GM08714 (cell line): ENCODE measurements around the gene MC1R.

Source experiments
- H3K4me3 ChIP-seq: fragments of 200-500 bp; sonication (Bioruptor generic); 2 replicates; pipeline ENCODE4 v1.5.1; 2014; ENCODE audit warnings: mild to moderate bottlenecking, low read length, inconsistent platforms
- ZNF274 ChIP-seq: IDR thresholded peaks from 2 replicates; pipeline ENCODE4 v1.6.1; 2012; ENCODE audit warnings: mild to moderate bottlenecking, low read depth, low read length

The MC1R gene

GRCh38 chr16:89890886-89891657 lies 27.6 kb upstream of the MC1R start:
- no peak for TF ChIP-seq ZNF274
- no peak overlapping the region for H3K4me3 ChIP-seq

GRCh38 chr16:89892055-89892630 lies 26.5 kb upstream of the MC1R start:
- TF ChIP-seq ZNF274 = no peak
- H3K4me3 ChIP-seq = no peak overlapping the region

- no peak overlapping the region for H3K4me3 ChIP-seq
- TF ChIP-seq ZNF274 = no peak
Measured at GRCh38 chr16:89892635-89893034, 26.0 kb upstream of the MC1R start.

GRCh38 chr16:89893642-89894548 lies 24.8 kb upstream of the MC1R start:
- H3K4me3 ChIP-seq = no peak overlapping the region
- TF ChIP-seq ZNF274 = no peak

- H3K4me3 ChIP-seq = no peak overlapping the region
- TF ChIP-seq ZNF274 = no peak
Measured at GRCh38 chr16:89895482-89896250, 23.0 kb upstream of the MC1R start.

GRCh38 chr16:89897204-89897603 lies 21.5 kb upstream of the MC1R start:
- TF ChIP-seq ZNF274 = no peak

GRCh38 chr16:89898201-89898967 lies 20.3 kb upstream of the MC1R start:
- no peak for TF ChIP-seq ZNF274

More at GRCh38 chr16:89897204-89897603, 21.5 kb upstream of the MC1R start:
- no peak overlapping the region for H3K4me3 ChIP-seq

GRCh38 chr16:89899879-89900481 lies 18.7 kb upstream of the MC1R start:
- TF ChIP-seq ZNF274 = no peak
- H3K4me3 ChIP-seq = no peak overlapping the region

More at GRCh38 chr16:89898201-89898967, 20.3 kb upstream of the MC1R start:
- H3K4me3 ChIP-seq = no peak overlapping the region

GRCh38 chr16:89900885-89901284 lies 17.8 kb upstream of the MC1R start:
- no peak for TF ChIP-seq ZNF274
- H3K4me3 ChIP-seq = no peak overlapping the region

- no peak overlapping the region for H3K4me3 ChIP-seq
- TF ChIP-seq ZNF274 = no peak
Measured at GRCh38 chr16:89902980-89903379, 15.7 kb upstream of the MC1R start.

GRCh38 chr16:89903908-89904515 lies 14.7 kb upstream of the MC1R start:
- no peak for TF ChIP-seq ZNF274
- H3K4me3 ChIP-seq = no peak overlapping the region
